ENCODE measurements around the gene USP35. TPM values are rescaled to one million over a fixed set of nuclear protein-coding genes. Genes with fewer than 3 reads are reported as not detected.
"Not testable (repeated sequence)": the region's sequence is repeated elsewhere in the genome, so short reads cannot be mapped to it uniquely, and the experiment has no call there.

USP35 gene
- total RNA-seq, 2 experiments from 2014 or later: 13.4 to 13.5 TPM

GRCh38 chr11:78218707-78219492 is 30.2 kb downstream of the USP35 start:
- POLR2A ChIA-PET: no interaction called here
- H3K9me3 Mint-ChIP-seq: no peaks in the 10 kb centered on the region
- H3K36me3 Mint-ChIP-seq: peaks cover 41% of the 10 kb centered on the region
- H3K4me1 Mint-ChIP-seq: peaks cover 16% of the 10 kb centered on the region
- no peak for DNase-seq
- ATAC-seq (ENCODE audit: low read depth): no peak
- no peak overlapping the region for H3K4me3 Mint-ChIP-seq
- H3K27ac Mint-ChIP-seq: peak overlapping the region; percentile 41
- no peaks in the 10 kb centered on the region for H3K27me3 Mint-ChIP-seq

- no peak for ATAC-seq (ENCODE audit: low read depth)
- no peak for DNase-seq
- Mint-ChIP-seq H3K36me3 (peaks cover 40% of the 10 kb centered on the region), H3K4me3 (no peak overlapping the region), H3K27ac (no peak overlapping the region), H3K9me3 (no peaks in the 10 kb centered on the region), H3K4me1 (peaks cover 16% of the 10 kb centered on the region), H3K27me3 (no peaks in the 10 kb centered on the region)
- POLR2A ChIA-PET: no interaction called here
Measured at GRCh38 chr11:78219493-78220217, 30.9 kb downstream of the USP35 start.

GRCh38 chr11:78220218-78221157 is 31.8 kb downstream of the USP35 start:
- H3K36me3 Mint-ChIP-seq: peaks cover 39% of the 10 kb centered on the region
- H3K4me1 Mint-ChIP-seq: peaks cover 21% of the 10 kb centered on the region
- ATAC-seq (ENCODE audit: low read depth) (no peak), DNase-seq (no peak)
- H3K27me3 Mint-ChIP-seq: no peaks in the 10 kb centered on the region
- no peak overlapping the region for H3K4me3 Mint-ChIP-seq
- H3K9me3 Mint-ChIP-seq: no peaks in the 10 kb centered on the region
- POLR2A ChIA-PET: no interaction called here
- H3K27ac Mint-ChIP-seq: peak overlapping the region; percentile 64

GRCh38 chr11:78221396-78222315 is 32.9 kb downstream of the USP35 start:
- Mint-ChIP-seq H3K4me3 (no peak overlapping the region), H3K4me1 (peaks cover 23% of the 10 kb centered on the region), H3K27me3 (no peaks in the 10 kb centered on the region), H3K36me3 (peaks cover 35% of the 10 kb centered on the region), H3K9me3 (no peaks in the 10 kb centered on the region), H3K27ac (no peak overlapping the region)
- POLR2A ChIA-PET: no interaction called here
- no peak for ATAC-seq (ENCODE audit: low read depth)
- no peak for DNase-seq

- POLR2A ChIA-PET; H3K27me3 Mint-ChIP-seq; ATAC-seq (ENCODE audit: low read depth); DNase-seq; H3K9me3 Mint-ChIP-seq; H3K27ac Mint-ChIP-seq; H3K4me3 Mint-ChIP-seq: not testable (repeated sequence)
- Mint-ChIP-seq H3K36me3 (peaks cover 29% of the 10 kb centered on the region), H3K4me1 (peaks cover 25% of the 10 kb centered on the region)
Measured at GRCh38 chr11:78222726-78223125, 34.0 kb downstream of the USP35 start.

DNA sequence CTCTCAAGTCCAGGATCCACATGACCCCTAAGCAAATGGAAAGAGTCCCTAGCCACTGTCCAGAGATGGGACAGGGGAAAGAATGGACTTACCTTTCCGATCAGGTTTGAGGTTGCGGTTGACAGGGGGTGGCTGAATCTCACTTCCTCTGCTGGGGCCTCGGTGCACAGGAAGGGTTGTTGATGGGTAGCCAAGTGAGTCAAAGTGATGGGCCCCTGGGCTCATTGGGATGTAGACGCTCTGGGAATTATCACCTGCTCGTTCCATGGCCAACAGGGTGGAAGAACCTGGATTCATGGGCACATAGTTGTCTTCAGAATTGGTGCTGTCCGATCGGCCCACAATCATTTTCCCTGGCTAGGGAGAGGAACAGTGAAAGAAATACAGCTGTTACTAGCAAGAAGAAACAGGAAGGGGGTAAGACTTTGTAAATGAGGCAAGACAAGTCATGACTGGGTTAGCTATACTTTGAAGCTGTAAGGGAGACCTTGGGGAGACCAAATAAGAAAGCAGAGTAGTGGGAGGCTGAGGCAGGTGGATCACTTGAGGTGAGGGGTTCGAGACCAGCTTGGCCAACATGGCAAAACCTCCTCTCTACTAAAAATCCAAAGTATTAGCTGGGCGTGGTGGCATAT is 34.7 kb downstream of the USP35 start:
- Mint-ChIP-seq H3K27me3 (no peaks in the 10 kb centered on the region), H3K27ac (peak overlapping the region; percentile 13), H3K9me3 (no peaks in the 10 kb centered on the region), H3K4me1 (peaks cover 24% of the 10 kb centered on the region), H3K4me3 (no peak overlapping the region), H3K36me3 (peaks cover 25% of the 10 kb centered on the region)
- ATAC-seq (ENCODE audit: low read depth): no peak
- POLR2A ChIA-PET: interaction anchor here (0.7 kb wide), 1 partner anchor 84 kb away, joined by 3 read pairs; the partner anchor contains the start of gene ALG8
- DNase-seq: no peak

DNA sequence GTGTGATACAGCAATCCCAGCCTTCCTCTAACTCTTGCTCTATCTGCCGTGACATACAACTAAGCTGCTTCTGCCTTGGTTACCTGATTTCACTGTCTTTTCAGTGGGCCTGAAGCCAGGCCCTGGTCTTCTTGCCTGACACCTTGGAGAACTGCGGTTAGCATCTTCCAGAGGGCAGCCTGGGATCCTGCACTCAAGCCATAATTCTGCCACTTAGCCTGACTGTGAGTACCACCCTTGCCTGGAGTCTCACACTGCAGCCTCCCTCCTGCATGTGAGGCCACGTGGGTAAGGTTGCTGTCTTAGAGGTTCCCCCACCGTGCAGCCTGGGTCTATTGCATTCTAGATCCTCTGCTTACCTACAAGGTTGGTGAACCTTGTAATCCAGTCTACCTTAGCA is 35.8 kb downstream of the USP35 start:
- H3K4me1 Mint-ChIP-seq: peaks cover 29% of the 10 kb centered on the region
- no peak overlapping the region for H3K4me3 Mint-ChIP-seq
- H3K27me3 Mint-ChIP-seq: no peaks in the 10 kb centered on the region
- no peaks in the 10 kb centered on the region for H3K9me3 Mint-ChIP-seq
- DNase-seq: no peak
- ATAC-seq (ENCODE audit: low read depth): no peak
- peaks cover 20% of the 10 kb centered on the region for H3K36me3 Mint-ChIP-seq
- POLR2A ChIA-PET: no interaction called here
- no peak overlapping the region for H3K27ac Mint-ChIP-seq

- Mint-ChIP-seq H3K4me3 (no peak overlapping the region), H3K27me3 (no peaks in the 10 kb centered on the region), H3K27ac (no peak overlapping the region), H3K9me3 (no peaks in the 10 kb centered on the region), H3K36me3 (peaks cover 20% of the 10 kb centered on the region), H3K4me1 (peaks cover 30% of the 10 kb centered on the region)
- POLR2A ChIA-PET: no interaction called here
- ATAC-seq (ENCODE audit: low read depth) (no peak), DNase-seq (no peak)
Measured at GRCh38 chr11:78224906-78225420, 36.2 kb downstream of the USP35 start.

- DNase-seq (no peak), ATAC-seq (ENCODE audit: low read depth) (no peak)
- no peak overlapping the region for H3K27ac Mint-ChIP-seq
- no peaks in the 10 kb centered on the region for H3K9me3 Mint-ChIP-seq
- H3K4me3 Mint-ChIP-seq: no peak overlapping the region
- no peaks in the 10 kb centered on the region for H3K27me3 Mint-ChIP-seq
- POLR2A ChIA-PET: interaction anchor here (1.1 to 1.2 kb wide), 2 partner anchors 189 to 199 kb away, joined by 3 to 5 read pairs; no protein-coding TSS in a partner anchor
- H3K4me1 Mint-ChIP-seq: peaks cover 33% of the 10 kb centered on the region
- peaks cover 11% of the 10 kb centered on the region for H3K36me3 Mint-ChIP-seq
Measured at GRCh38 chr11:78226684-78227680, 38.3 kb downstream of the USP35 start.

DNA sequence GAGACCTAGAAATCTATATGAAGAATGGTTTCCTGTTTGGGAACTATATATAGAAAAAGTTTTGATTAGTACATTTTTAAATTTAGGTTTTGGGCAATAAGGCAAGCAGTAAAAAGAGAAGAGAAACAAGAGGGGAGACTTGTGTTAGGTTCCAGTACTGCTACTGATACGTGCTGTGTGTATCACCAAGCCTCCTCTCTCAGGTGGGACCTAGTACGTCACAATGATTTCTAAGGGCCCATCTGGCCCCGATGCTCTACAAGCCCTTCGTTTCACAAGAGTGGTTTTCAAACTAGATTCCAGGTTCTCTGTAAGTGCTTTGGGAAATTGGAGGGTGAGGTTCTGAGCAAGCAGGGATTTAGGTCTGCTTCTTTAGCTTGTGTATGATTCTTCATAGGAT is 39.2 kb downstream of the USP35 start:
- ATAC-seq (ENCODE audit: low read depth) (no peak), DNase-seq (no peak)
- no peaks in the 10 kb centered on the region for H3K27me3 Mint-ChIP-seq
- H3K27ac Mint-ChIP-seq: no peak overlapping the region
- H3K9me3 Mint-ChIP-seq: no peaks in the 10 kb centered on the region
- peaks cover 33% of the 10 kb centered on the region for H3K4me1 Mint-ChIP-seq
- H3K36me3 Mint-ChIP-seq: peaks cover 11% of the 10 kb centered on the region
- no peak overlapping the region for H3K4me3 Mint-ChIP-seq
- POLR2A ChIA-PET: interaction anchor here (1.0 to 1.2 kb wide), 6 partner anchors 64 to 346 kb away, joined by 3 to 6 read pairs (median 4); partner anchors contain the start of genes GAB2 and NARS2

DNA sequence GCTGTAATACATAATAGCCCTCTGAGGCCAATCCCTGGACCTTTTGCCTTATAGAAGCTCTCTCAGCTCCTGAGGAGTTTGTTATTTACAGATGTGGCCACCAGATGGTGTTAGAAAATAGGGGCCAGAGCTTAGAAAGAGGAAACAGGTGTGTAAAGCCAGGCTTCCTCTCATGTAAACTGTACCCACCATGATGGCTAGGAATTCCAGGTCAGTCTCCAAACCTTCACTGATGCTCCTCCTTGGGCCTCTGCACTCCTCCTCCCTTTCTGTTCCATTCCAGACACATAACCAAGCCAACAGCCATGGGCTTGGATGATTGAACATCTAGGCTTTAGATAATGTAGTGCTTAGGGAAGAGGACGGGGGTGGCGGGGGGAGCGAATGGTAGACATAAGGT is 39.7 kb downstream of the USP35 start:
- H3K27me3 Mint-ChIP-seq: no peaks in the 10 kb centered on the region
- DNase-seq (no peak), ATAC-seq (ENCODE audit: low read depth) (peak; percentile 73)
- H3K4me1 Mint-ChIP-seq: peaks cover 28% of the 10 kb centered on the region
- no peak overlapping the region for H3K27ac Mint-ChIP-seq
- H3K36me3 Mint-ChIP-seq: peaks cover 10% of the 10 kb centered on the region
- POLR2A ChIA-PET: interaction anchor here (1.0 to 1.2 kb wide), 6 partner anchors 63 to 346 kb away, joined by 3 to 6 read pairs (median 4); partner anchors contain the start of genes GAB2 and NARS2
- H3K9me3 Mint-ChIP-seq: no peaks in the 10 kb centered on the region
- H3K4me3 Mint-ChIP-seq: no peak overlapping the region
